ENCODE data around the gene MISP. TPM values are rescaled to one million over a fixed set of nuclear protein-coding genes. Genes with fewer than 3 reads are reported as not detected.

MISP gene
- total and polyA plus RNA-seq, 2 donors, result 0.57 to 2.4 TPM

DNA sequence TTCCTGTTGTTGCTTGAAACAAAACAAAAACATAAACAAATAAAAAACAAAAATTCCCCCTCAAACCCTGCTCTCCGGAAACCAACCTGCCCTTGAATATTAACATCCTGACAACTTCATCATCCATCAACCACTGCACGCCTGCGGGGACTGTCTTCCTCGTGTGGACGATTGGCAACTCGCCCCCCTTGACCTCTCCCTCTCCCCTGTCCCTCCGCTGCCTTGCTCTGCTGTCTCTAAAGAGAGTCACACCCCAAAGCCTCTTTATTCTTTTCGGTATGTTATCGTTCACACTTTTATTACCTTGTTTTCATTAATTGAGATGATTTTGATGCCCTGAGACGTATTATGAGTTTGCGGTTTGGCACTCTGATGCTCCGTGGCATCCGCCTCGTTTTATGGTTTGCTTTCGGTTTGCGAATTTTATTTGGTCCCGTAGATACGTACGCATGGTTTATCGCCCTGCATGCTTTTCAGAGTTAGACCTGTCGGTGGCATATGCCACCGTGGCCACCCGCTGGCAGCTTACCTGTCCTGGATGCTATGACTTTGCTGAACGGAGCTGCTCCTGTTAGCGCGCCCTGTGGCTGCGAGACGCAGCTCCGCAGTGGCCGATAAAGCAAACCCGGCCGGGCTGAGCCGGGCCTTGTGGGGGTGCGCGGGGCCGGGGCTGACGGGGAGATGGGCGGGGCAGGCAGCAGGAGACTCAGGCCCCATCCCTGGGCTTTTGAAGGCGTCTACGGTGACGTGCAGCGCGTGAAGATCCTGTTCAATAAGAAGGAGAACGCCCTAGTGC, 56.9 kb downstream of the MISP start:
- Histone ChIP-seq H3K9me3 (ENCODE audit: control insufficient read depth in 2 of 2, insufficient read depth in 1 of 2, low read length in 1 of 2) (peaks cover 3 to 5% of the 10 kb centered on the region in 2 donors), H3K36me3 (ENCODE audit: control insufficient read depth in 2 of 2, insufficient read depth in 2 of 2, low read length in 1 of 2) (peaks cover 87 to 99% of the 10 kb centered on the region in 2 donors), H3K4me1 (ENCODE audit: control insufficient read depth in 2 of 2, insufficient read depth in 2 of 2, low read length in 2 of 2) (no peaks in the 10 kb centered on the region), H3K27me3 (ENCODE audit: control insufficient read depth in 2 of 2, insufficient read depth in 1 of 2, low read length in 1 of 2) (no peaks in the 10 kb centered on the region), H3K4me3 (ENCODE audit: low read length in 2 of 2) (no peak overlapping the region), H3K27ac (ENCODE audit: low read depth in 1 of 2, low read length in 1 of 2) (no peak overlapping the region)
- DNase-seq (ENCODE audit: low read depth in 6 of 9, low spot score in 9 of 9), result no peak
- 97% methylated on average over 44 of the region's 44 CpGs for WGBS

DNA sequence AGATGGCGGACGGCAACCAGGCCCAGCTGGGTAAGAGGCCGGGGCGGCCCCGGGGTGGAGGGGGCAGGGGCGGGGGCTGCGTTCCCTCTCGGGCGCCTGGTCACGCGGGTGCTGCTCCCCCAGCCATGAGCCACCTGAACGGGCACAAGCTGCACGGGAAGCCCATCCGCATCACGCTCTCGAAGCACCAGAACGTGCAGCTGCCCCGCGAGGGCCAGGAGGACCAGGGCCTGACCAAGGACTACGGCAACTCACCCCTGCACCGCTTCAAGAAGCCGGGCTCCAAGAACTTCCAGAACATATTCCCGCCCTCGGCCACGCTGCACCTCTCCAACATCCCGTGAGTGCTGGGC, 57.5 kb downstream of the MISP start:
- no peaks in the 10 kb centered on the region for H3K4me1 ChIP-seq (ENCODE audit: control insufficient read depth in 2 of 2, insufficient read depth in 2 of 2, low read length in 2 of 2)
- H3K9me3 ChIP-seq (ENCODE audit: control insufficient read depth in 2 of 2, insufficient read depth in 1 of 2, low read length in 1 of 2), result peaks cover 3 to 5% of the 10 kb centered on the region in 2 donors
- WGBS, result 96% methylated on average over 26 of the region's 26 CpGs
- H3K27me3 ChIP-seq (ENCODE audit: control insufficient read depth in 2 of 2, insufficient read depth in 1 of 2, low read length in 1 of 2), result no peaks in the 10 kb centered on the region
- H3K27ac ChIP-seq (ENCODE audit: low read depth in 1 of 2, low read length in 1 of 2), result no peak overlapping the region
- DNase-seq (ENCODE audit: low read depth in 6 of 9, low spot score in 9 of 9), result no peak
- H3K36me3 ChIP-seq (ENCODE audit: control insufficient read depth in 2 of 2, insufficient read depth in 2 of 2, low read length in 1 of 2), result peaks cover 81 to 100% of the 10 kb centered on the region in 2 donors
- H3K4me3 ChIP-seq (ENCODE audit: low read length in 2 of 2), result no peak overlapping the region

DNA sequence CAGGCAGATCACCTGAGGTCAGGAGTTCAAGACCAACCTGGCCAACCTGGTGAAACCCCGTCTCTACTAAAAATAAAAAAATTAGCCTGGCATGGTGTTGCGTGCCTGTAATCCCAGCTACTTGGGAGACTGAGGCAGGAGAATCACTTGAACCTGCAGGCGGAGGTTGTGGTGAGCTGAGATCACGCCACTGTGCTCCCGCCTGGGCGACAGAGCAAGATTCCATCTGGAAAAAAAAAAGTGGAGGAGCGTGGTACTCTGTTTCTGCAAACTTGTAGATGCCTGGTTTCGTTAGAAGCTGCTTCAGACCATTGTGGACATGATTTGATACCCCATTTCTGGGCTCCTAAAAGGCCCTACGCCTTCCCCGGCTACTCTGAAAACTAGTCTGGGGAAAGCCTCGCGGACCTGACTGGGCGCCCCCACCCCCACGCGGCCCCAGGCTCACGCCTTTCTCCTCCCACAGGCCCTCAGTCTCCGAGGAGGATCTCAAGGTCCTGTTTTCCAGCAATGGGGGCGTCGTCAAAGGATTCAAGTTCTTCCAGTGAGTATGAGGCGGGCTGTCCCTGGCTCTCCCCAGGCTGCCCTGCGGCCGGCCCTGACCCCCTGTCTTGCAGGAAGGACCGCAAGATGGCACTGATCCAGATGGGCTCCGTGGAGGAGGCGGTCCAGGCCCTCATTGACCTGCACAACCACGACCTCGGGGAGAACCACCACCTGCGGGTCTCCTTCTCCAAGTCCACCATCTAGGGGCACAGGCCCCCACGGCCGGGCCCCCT, 59.4 kb downstream of the MISP start:
- no peaks in the 10 kb centered on the region for H3K4me1 ChIP-seq (ENCODE audit: control insufficient read depth in 2 of 2, insufficient read depth in 2 of 2, low read length in 2 of 2)
- peaks cover 3 to 5% of the 10 kb centered on the region in 2 donors for H3K9me3 ChIP-seq (ENCODE audit: control insufficient read depth in 2 of 2, insufficient read depth in 1 of 2, low read length in 1 of 2)
- 95% methylated on average over 30 of the region's 30 CpGs for WGBS
- DNase-seq (ENCODE audit: low read depth in 6 of 9, low spot score in 9 of 9), result no peak
- H3K4me3 ChIP-seq (ENCODE audit: low read length in 2 of 2), result no peak overlapping the region
- no peak overlapping the region for H3K27ac ChIP-seq (ENCODE audit: low read depth in 1 of 2, low read length in 1 of 2)
- H3K27me3 ChIP-seq (ENCODE audit: control insufficient read depth in 2 of 2, insufficient read depth in 1 of 2, low read length in 1 of 2), result no peaks in the 10 kb centered on the region
- H3K36me3 ChIP-seq (ENCODE audit: control insufficient read depth in 2 of 2, insufficient read depth in 2 of 2, low read length in 1 of 2), result peaks cover 62 to 92% of the 10 kb centered on the region in 2 donors

DNA sequence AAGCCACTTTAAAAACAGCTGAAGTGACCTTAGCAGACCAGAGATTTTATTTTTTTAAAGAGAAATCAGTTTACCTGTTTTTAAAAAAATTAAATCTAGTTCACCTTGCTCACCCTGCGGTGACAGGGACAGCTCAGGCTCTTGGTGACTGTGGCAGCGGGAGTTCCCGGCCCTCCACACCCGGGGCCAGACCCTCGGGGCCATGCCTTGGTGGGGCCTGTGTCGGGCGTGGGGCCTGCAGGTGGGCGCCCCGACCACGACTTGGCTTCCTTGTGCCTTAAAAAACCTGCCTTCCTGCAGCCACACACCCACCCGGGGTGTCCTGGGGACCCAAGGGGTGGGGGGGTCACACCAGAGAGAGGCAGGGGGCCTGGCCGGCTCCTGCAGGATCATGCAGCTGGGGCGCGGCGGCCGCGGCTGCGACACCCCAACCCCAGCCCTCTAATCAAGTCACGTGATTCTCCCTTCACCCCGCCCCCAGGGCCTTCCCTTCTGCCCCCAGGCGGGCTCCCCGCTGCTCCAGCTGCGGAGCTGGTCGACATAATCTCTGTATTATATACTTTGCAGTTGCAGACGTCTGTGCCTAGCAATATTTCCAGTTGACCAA, 60.1 kb downstream of the MISP start:
- Histone ChIP-seq H3K9me3 (ENCODE audit: control insufficient read depth in 2 of 2, insufficient read depth in 1 of 2, low read length in 1 of 2) (peaks cover 3 to 5% of the 10 kb centered on the region in 2 donors), H3K36me3 (ENCODE audit: control insufficient read depth in 2 of 2, insufficient read depth in 2 of 2, low read length in 1 of 2) (peaks cover 57 to 84% of the 10 kb centered on the region in 2 donors), H3K27me3 (ENCODE audit: control insufficient read depth in 2 of 2, insufficient read depth in 1 of 2, low read length in 1 of 2) (no peaks in the 10 kb centered on the region), H3K4me3 (ENCODE audit: low read length in 2 of 2) (no peak overlapping the region), H3K27ac (ENCODE audit: low read depth in 1 of 2, low read length in 1 of 2) (no peak overlapping the region), H3K4me1 (ENCODE audit: control insufficient read depth in 2 of 2, insufficient read depth in 2 of 2, low read length in 2 of 2) (no peaks in the 10 kb centered on the region)
- no peak for DNase-seq (ENCODE audit: low read depth in 6 of 9, low spot score in 9 of 9)
- 97% methylated on average over 25 of the region's 25 CpGs for WGBS

DNA sequence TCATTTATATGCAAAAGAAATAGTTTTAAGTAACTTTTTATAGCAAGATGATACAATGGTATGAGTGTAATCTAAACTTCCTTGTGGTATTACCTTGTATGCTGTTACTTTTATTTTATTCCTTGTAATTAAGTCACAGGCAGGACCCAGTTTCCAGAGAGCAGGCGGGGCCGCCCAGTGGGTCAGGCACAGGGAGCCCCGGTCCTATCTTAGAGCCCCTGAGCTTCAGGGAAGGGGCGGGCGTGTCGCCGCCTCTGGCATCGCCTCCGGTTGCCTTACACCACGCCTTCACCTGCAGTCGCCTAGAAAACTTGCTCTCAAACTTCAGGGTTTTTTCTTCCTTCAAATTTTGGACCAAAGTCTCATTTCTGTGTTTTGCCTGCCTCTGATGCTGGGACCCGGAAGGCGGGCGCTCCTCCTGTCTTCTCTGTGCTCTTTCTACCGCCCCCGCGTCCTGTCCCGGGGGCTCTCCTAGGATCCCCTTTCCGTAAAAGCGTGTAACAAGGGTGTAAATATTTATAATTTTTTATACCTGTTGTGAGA, 60.7 kb downstream of the MISP start:
- Histone ChIP-seq H3K4me3 (ENCODE audit: low read length in 2 of 2) (no peak overlapping the region), H3K27ac (ENCODE audit: low read depth in 1 of 2, low read length in 1 of 2) (no peak overlapping the region), H3K4me1 (ENCODE audit: control insufficient read depth in 2 of 2, insufficient read depth in 2 of 2, low read length in 2 of 2) (no peaks in the 10 kb centered on the region), H3K9me3 (ENCODE audit: control insufficient read depth in 2 of 2, insufficient read depth in 1 of 2, low read length in 1 of 2) (peaks cover 3 to 5% of the 10 kb centered on the region in 2 donors), H3K36me3 (ENCODE audit: control insufficient read depth in 2 of 2, insufficient read depth in 2 of 2, low read length in 1 of 2) (peaks cover 54 to 79% of the 10 kb centered on the region in 2 donors), H3K27me3 (ENCODE audit: control insufficient read depth in 2 of 2, insufficient read depth in 1 of 2, low read length in 1 of 2) (no peaks in the 10 kb centered on the region)
- 97% methylated on average over 20 of the region's 20 CpGs for WGBS
- no peak for DNase-seq (ENCODE audit: low read depth in 6 of 9, low spot score in 9 of 9)

DNA sequence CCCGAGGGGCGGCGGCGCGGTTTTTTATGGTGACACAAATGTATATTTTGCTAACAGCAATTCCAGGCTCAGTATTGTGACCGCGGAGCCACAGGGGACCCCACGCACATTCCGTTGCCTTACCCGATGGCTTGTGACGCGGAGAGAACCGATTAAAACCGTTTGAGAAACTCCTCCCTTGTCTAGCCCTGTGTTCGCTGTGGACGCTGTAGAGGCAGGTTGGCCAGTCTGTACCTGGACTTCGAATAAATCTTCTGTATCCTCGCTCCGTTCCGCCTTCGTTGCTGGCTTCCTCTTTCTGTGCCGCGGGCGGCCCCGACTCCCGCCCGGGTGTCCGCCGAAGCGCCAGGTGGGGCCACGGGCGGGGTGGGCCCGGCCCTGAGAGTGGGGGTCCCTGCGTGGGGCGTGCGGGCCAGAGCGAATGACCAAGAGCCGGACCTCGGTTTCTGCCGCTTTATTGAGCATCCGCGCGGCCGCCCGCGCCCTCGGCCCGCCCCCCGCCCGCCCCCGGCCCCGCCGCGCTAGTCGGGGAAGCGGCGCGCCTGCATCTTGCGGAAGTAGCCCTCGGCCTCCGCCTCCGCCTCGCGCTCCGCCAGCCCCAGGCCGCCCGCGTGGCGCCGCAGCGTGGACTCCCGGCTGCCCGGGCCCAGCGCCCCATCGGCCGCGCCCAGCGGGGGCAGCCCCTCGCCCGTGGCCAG, 61.3 kb downstream of the MISP start:
- H3K36me3 ChIP-seq (ENCODE audit: control insufficient read depth in 2 of 2, insufficient read depth in 2 of 2, low read length in 1 of 2), result peaks cover 48 to 72% of the 10 kb centered on the region in 2 donors

DNA sequence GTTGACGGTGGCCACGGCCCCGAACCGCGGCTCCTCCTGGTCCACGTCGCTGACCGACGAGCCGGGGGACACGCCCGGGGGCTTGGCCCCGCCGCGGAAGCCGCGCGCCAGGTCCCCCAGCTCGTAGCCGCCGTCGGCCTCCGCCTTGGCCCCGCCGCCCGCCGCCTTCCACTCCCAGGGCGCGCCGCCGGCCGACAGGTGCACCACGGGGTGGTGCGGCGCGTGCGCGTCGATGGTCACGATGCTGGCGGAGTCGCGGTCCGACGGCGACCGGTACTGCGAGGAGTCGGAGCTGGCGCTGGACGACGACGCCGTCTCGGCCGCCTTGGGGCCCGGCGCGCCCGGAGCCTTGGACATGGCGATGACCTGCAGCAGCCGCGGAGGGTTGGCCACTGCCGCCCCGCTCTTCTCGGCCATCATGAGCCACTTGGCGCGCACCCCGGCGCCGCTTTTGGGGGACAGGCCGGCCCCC, 61.9 kb downstream of the MISP start:
- Histone ChIP-seq H3K27ac (ENCODE audit: low read depth in 1 of 2, low read length in 1 of 2) (no peak overlapping the region), H3K27me3 (ENCODE audit: control insufficient read depth in 2 of 2, insufficient read depth in 1 of 2, low read length in 1 of 2) (no peaks in the 10 kb centered on the region), H3K4me3 (ENCODE audit: low read length in 2 of 2) (no peak overlapping the region), H3K9me3 (ENCODE audit: control insufficient read depth in 2 of 2, insufficient read depth in 1 of 2, low read length in 1 of 2) (peaks cover 3 to 5% of the 10 kb centered on the region in 2 donors), H3K36me3 (ENCODE audit: control insufficient read depth in 2 of 2, insufficient read depth in 2 of 2, low read length in 1 of 2) (peaks cover 42 to 67% of the 10 kb centered on the region in 2 donors), H3K4me1 (ENCODE audit: control insufficient read depth in 2 of 2, insufficient read depth in 2 of 2, low read length in 2 of 2) (no peaks in the 10 kb centered on the region)
- DNase-seq (ENCODE audit: low read depth in 6 of 9, low spot score in 9 of 9), result no peak
- WGBS, result 98% methylated on average over 72 of the region's 72 CpGs

More for the DNA sequence above, 61.3 kb downstream of the MISP start:
- no peak overlapping the region for H3K27ac ChIP-seq (ENCODE audit: low read depth in 1 of 2, low read length in 1 of 2)
- no peak overlapping the region for H3K4me3 ChIP-seq (ENCODE audit: low read length in 2 of 2)
- 96% methylated on average over 80 of the region's 80 CpGs for WGBS
- H3K4me1 ChIP-seq (ENCODE audit: control insufficient read depth in 2 of 2, insufficient read depth in 2 of 2, low read length in 2 of 2), result no peaks in the 10 kb centered on the region
- DNase-seq (ENCODE audit: low read depth in 6 of 9, low spot score in 9 of 9), result no peak
- no peaks in the 10 kb centered on the region for H3K27me3 ChIP-seq (ENCODE audit: control insufficient read depth in 2 of 2, insufficient read depth in 1 of 2, low read length in 1 of 2)
- H3K9me3 ChIP-seq (ENCODE audit: control insufficient read depth in 2 of 2, insufficient read depth in 1 of 2, low read length in 1 of 2), result peaks cover 3 to 5% of the 10 kb centered on the region in 2 donors

DNA sequence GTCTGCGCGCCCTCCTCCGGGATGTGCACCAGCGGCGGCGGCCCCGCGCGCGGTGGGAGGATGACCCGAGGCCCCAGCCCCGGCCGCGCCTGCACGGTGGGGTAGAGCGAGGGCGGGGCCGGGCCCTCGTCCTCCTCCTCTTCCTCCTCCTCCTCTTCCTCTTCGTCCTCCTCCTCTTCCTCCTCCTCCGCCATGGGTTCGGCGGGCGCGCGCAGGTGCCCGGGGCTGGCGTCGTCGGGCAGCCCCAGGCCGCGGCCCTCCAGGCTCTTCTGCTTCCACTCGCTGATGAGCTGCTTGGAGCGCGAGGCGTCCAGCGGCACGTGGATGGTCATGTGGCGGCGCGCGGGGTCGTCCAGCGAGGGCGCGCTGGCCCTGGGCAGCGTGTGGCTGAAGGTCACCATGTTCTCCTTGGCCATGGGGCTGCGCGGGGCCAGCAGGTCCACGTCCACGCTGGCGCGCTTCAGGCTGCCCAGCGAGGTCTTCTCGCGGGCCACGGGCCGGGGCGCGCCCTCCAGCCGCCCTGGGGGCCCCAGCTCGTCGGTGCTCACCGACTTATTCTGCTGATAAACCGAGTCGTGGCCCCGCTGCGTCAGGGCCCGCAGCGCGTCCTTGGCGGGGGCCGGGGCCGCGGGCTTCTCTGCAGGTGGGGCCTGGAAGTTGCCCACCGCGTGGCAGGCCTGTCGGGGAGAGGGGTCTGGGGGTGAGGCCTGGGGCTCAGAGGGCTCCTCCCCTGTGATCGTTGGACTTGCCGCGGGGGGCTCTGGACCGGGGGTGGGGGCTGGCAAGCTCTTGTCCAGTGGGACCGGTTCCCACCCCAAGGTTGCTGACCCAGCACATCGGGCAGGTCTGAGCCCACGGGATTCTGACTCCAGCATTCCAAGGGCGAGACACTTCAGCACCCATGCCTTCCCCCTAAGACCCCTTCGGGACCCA, 62.6 kb downstream of the MISP start:
- Histone ChIP-seq H3K27ac (ENCODE audit: low read depth in 1 of 2, low read length in 1 of 2) (no peak overlapping the region), H3K4me1 (ENCODE audit: control insufficient read depth in 2 of 2, insufficient read depth in 2 of 2, low read length in 2 of 2) (no peaks in the 10 kb centered on the region), H3K36me3 (ENCODE audit: control insufficient read depth in 2 of 2, insufficient read depth in 2 of 2, low read length in 1 of 2) (peaks cover 35 to 60% of the 10 kb centered on the region in 2 donors), H3K9me3 (ENCODE audit: control insufficient read depth in 2 of 2, insufficient read depth in 1 of 2, low read length in 1 of 2) (peaks cover 3 to 5% of the 10 kb centered on the region in 2 donors), H3K27me3 (ENCODE audit: control insufficient read depth in 2 of 2, insufficient read depth in 1 of 2, low read length in 1 of 2) (no peaks in the 10 kb centered on the region), H3K4me3 (ENCODE audit: low read length in 2 of 2) (no peak overlapping the region)
- DNase-seq (ENCODE audit: low read depth in 6 of 9, low spot score in 9 of 9), result no peak
- WGBS, result 98% methylated on average over 87 of the region's 87 CpGs
